ENCODE measurements around the gene ILK. TPM values are rescaled to one million over a fixed set of nuclear protein-coding genes. Genes with fewer than 3 reads are reported as not detected.

The ILK gene
- total RNA-seq, 6 experiments from 2014 or later, result 195 to 245 (median 223) TPM

DNA sequence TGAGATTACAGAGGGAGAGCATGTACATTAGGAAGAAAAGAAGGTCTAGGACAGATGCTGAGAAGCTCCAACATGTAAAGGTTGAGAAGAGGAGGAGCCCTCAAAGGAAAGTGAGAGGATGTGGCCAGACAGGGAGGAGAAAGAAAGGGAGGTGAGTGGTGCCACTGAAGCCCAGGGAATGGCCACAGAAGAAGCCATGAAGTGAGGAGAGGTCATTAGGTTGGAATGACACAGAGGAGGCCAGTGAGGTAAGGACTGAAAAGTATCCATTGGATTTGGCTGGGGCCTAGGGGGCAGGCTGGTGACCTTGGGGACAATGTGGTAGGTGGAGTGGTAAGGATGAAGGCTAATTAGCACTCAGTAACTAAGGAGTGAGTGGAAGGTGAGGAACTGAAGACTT lies 55.1 kb downstream of the ILK start:
- Mint-ChIP-seq H3K27me3 (ENCODE audit: insufficient read depth) (peaks cover 10% of the 10 kb centered on the region), H3K4me3 (no peak overlapping the region), H3K9me3 (no peaks in the 10 kb centered on the region), H3K36me3 (ENCODE audit: low read depth) (no peaks in the 10 kb centered on the region), H3K27ac (no peak overlapping the region), H3K4me1 (ENCODE audit: low read depth) (peaks cover 17% of the 10 kb centered on the region)
- TF ChIP-seq, protein P1, sequence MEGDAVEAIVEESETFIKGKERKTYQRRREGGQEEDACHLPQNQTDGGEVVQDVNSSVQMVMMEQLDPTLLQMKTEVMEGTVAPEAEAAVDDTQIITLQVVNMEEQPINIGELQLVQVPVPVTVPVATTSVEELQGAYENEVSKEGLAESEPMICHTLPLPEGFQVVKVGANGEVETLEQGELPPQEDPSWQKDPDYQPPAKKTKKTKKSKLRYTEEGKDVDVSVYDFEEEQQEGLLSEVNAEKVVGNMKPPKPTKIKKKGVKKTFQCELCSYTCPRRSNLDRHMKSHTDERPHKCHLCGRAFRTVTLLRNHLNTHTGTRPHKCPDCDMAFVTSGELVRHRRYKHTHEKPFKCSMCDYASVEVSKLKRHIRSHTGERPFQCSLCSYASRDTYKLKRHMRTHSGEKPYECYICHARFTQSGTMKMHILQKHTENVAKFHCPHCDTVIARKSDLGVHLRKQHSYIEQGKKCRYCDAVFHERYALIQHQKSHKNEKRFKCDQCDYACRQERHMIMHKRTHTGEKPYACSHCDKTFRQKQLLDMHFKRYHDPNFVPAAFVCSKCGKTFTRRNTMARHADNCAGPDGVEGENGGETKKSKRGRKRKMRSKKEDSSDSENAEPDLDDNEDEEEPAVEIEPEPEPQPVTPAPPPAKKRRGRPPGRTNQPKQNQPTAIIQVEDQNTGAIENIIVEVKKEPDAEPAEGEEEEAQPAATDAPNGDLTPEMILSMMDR (IDR thresholded peaks at IDR 0.05), result no peak
- no peak for DNase-seq

Other genes with a start within 250 kb of the ILK start
- 100 to 1,000 TPM; 117 to 145 (median 123) TPM for gene SMPD1, start 213.3 kb upstream of the ILK start, total RNA-seq (2021; fragmentation: NEBNext Ultra II Directional; extraction: Animal tissue kit (Norgen Biotek cat#: 25700))
- gene APBB1, start 184.7 kb upstream of the ILK start, total RNA-seq (2021; fragmentation: NEBNext Ultra II Directional; extraction: Animal tissue kit (Norgen Biotek cat#: 25700)), result 10 to 100 TPM; 32.3 to 38.7 (median 35.4) TPM
- gene HPX, start 162.8 kb upstream of the ILK start, total RNA-seq (2021; fragmentation: NEBNext Ultra II Directional; extraction: Animal tissue kit (Norgen Biotek cat#: 25700)), result under 1 TPM; 0.29 to 0.76 (median 0.55) TPM
- gene TRIM3, start 129.8 kb upstream of the ILK start, total RNA-seq (2021; fragmentation: NEBNext Ultra II Directional; extraction: Animal tissue kit (Norgen Biotek cat#: 25700)), result 10 to 100 TPM; 14.3 to 19.1 (median 17.4) TPM
- gene ARFIP2, start 122.4 kb upstream of the ILK start, total RNA-seq (2021; fragmentation: NEBNext Ultra II Directional; extraction: Animal tissue kit (Norgen Biotek cat#: 25700)), result 10 to 100 TPM; 60.9 to 72.4 (median 67.7) TPM
- gene TIMM10B, start 122.3 kb upstream of the ILK start, total RNA-seq (2021; fragmentation: NEBNext Ultra II Directional; extraction: Animal tissue kit (Norgen Biotek cat#: 25700)), result 10 to 100 TPM; 29.0 to 39.3 (median 31.0) TPM
- gene DNHD1, start 106.5 kb upstream of the ILK start, total RNA-seq (2021; fragmentation: NEBNext Ultra II Directional; extraction: Animal tissue kit (Norgen Biotek cat#: 25700)), result 1 to 10 TPM; 1.4 to 2.3 (median 1.6) TPM
- gene RRP8, start 158 bp upstream of the ILK start, total RNA-seq (2021; fragmentation: NEBNext Ultra II Directional; extraction: Animal tissue kit (Norgen Biotek cat#: 25700)), result 10 to 100 TPM; 18.5 to 26.7 (median 20.2) TPM
- gene TAF10, start 8.4 kb downstream of the ILK start, total RNA-seq (2021; fragmentation: NEBNext Ultra II Directional; extraction: Animal tissue kit (Norgen Biotek cat#: 25700)), result 100 to 1,000 TPM; 148 to 205 (median 192) TPM
- gene TPP1, start 15.6 kb downstream of the ILK start, total RNA-seq (2021; fragmentation: NEBNext Ultra II Directional; extraction: Animal tissue kit (Norgen Biotek cat#: 25700)), result 10 to 100 TPM; 50.1 to 61.7 (median 54.1) TPM
- gene DCHS1, start 52.0 kb downstream of the ILK start, total RNA-seq (2021; fragmentation: NEBNext Ultra II Directional; extraction: Animal tissue kit (Norgen Biotek cat#: 25700)), result 1 to 10 TPM; 1.4 to 2.8 (median 2.3) TPM
- 100 to 1,000 TPM in 1 of 6 experiments, 10 to 100 TPM in 5; 79.5 to 111 (median 89.4) TPM for gene MRPL17, start 79.6 kb downstream of the ILK start, total RNA-seq (2021; fragmentation: NEBNext Ultra II Directional; extraction: Animal tissue kit (Norgen Biotek cat#: 25700))
- under 1 TPM in 5 of 6 experiments, not detected in 1; 0.07 to 0.14 (median 0.08) TPM for gene OR2AG2, start 168.2 kb downstream of the ILK start, total RNA-seq (2021; fragmentation: NEBNext Ultra II Directional; extraction: Animal tissue kit (Norgen Biotek cat#: 25700))
- gene OR2AG1, start 179.2 kb downstream of the ILK start, total RNA-seq (2021; fragmentation: NEBNext Ultra II Directional; extraction: Animal tissue kit (Norgen Biotek cat#: 25700)), result not detected
- under 1 TPM in 1 of 6 experiments, not detected in 5; 0.12 TPM for gene OR6A2, start 195.9 kb downstream of the ILK start, total RNA-seq (2021; fragmentation: NEBNext Ultra II Directional; extraction: Animal tissue kit (Norgen Biotek cat#: 25700))
- not detected for gene OR10A5, start 241.9 kb downstream of the ILK start, total RNA-seq (2021; fragmentation: NEBNext Ultra II Directional; extraction: Animal tissue kit (Norgen Biotek cat#: 25700))